K562 (cell line): ENCODE results near the gene AASDH.

ENCODE experiments used
- CBX1 ChIP-seq: sonication (generic); IDR thresholded peaks from 2 replicates; pipeline ENCODE4 v1.6.1; 2016; ENCODE audit warnings: antibody characterized with exemption, low read depth, mild to moderate bottlenecking
- HCFC1 ChIP-seq: IDR thresholded peaks from 2 replicates; pipeline ENCODE4 v1.6.1; 2012; ENCODE audit warnings: low read depth, low read length, improper control_type of control experiment
- ZNF232 ChIP-seq: sonication (generic); formaldehyde crosslinking; IDR thresholded peaks from 2 replicates; pipeline ENCODE4 v1.8.0; 2022; ENCODE audit warnings: mild to moderate bottlenecking, missing genetic modification reagents
- TF ChIP-seq, protein P1 (sequence below): fragments of 250-450 bp; sonication (Bioruptor Pico); IDR thresholded peaks from 2 replicates; pipeline ENCODE4 v1.8.0; 2021; ENCODE audit warnings: mild to moderate bottlenecking, moderate library complexity

DNA sequence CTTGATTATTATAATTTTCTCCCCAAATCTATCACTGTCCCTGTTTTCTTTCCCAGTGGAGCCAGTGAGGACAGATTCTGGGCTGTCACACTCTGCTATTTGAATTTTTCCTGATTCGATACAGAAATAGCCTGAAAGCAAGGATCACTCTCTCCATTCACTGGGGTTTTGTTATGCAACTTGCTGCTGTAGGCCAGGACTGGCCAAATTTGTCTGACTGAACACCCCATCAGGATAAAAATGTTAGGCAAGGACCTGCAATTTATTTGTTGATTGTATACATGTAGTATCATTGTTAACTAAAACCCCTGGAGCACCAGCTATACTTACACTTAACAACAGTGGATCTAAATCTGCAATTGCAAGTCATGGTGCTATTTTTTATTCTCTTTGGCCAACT lies 68.7 kb downstream of the AASDH start:
- TF ChIP-seq HCFC1: no peak
- TF ChIP-seq ZNF232 (CRISPR knock-in tag): no peak
- TF ChIP-seq, protein P1, sequence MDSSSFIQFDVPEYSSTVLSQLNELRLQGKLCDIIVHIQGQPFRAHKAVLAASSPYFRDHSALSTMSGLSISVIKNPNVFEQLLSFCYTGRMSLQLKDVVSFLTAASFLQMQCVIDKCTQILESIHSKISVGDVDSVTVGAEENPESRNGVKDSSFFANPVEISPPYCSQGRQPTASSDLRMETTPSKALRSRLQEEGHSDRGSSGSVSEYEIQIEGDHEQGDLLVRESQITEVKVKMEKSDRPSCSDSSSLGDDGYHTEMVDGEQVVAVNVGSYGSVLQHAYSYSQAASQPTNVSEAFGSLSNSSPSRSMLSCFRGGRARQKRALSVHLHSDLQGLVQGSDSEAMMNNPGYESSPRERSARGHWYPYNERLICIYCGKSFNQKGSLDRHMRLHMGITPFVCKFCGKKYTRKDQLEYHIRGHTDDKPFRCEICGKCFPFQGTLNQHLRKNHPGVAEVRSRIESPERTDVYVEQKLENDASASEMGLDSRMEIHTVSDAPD (CRISPR knock-in tag): no peak
- TF ChIP-seq CBX1: no peak
